GM12878 (cell line): ENCODE data around the gene PARP16. TPM values are rescaled to one million over a fixed set of nuclear protein-coding genes. Genes with fewer than 3 reads are reported as not detected.

Source experiments
- ATAC-seq: fragments of 200-7000 bp; cut with Tn5 transposase; 3 replicates; pipeline ENCODE4 v1.9.1; 2020; ENCODE audit warnings: mild to moderate bottlenecking, moderate library complexity
- BruUV-seq: library from RNA; stranded (reverse); fragments of 400-500 nt; replicated peaks from 2 replicates; lab custom pipeline; 2021; lab: Mats Ljungman, UMichigan
- CTCF ChIA-PET: fragments of 300-600 bp; sonication (Branson Sonifier 250); formaldehyde crosslinking; extraction: SDS; loops from one replicate; lab custom pipeline; 2021; ENCODE audit warnings: inconsistent platforms; lab: Yijun Ruan, JAX
- POLR2A ChIA-PET: fragments of 350-600 bp; formaldehyde crosslinking; extraction: SDS; loops from one replicate; lab custom pipeline; 2021; ENCODE audit warnings: inconsistent platforms; lab: Charles Lee
- RAD21 ChIA-PET: fragments of 300-600 bp; sonication (Branson Sonifier 250); formaldehyde crosslinking; loops from one replicate; lab custom pipeline; 2023; ENCODE audit warnings: antibody characterized with exemption; ENCODE audit not compliant: unreplicated experiment; lab: Charles Lee
- SMC1A ChIA-PET: fragments of 300-600 bp; sonication (Branson Sonifier 250); formaldehyde crosslinking; loops from one replicate; lab custom pipeline; 2023; ENCODE audit not compliant: unreplicated experiment, uncharacterized antibody; lab: Charles Lee
- DNase-seq: peaks from one replicate; pipeline ENCODE4 v3.0.0-alpha.2; 2011; ENCODE audit warnings: low read depth, low spot score
- FAIRE-seq: peaks from 3 replicates; lab custom pipeline; 2011; peaks lifted over from hg19 to GRCh38; lab: Jason Lieb, UNC
- H2AFZ ChIP-seq: 2 replicates; pipeline ENCODE4 v1.6.0; 2011; ENCODE audit warnings: low read depth, low read length, control low read depth; ENCODE audit not compliant: control insufficient read depth
- H3K27ac ChIP-seq: 2 replicates; pipeline ENCODE4 v1.5.1; 2011; ENCODE audit warnings: control low read depth; ENCODE audit not compliant: control insufficient read depth, insufficient read depth
- H3K27me3 ChIP-seq, 2 experiments: replicated peaks in 1 of 2; 2 replicates each; pipeline versions ENCODE4 v1.6.0 to v1.6.1; 2011; ENCODE audit warnings: low read length in 1 of 2; ENCODE audit not compliant: control insufficient read depth in 2 of 2, insufficient read depth in 2 of 2
- H3K36me3 ChIP-seq, 2 experiments: 2 replicates each; pipeline ENCODE4 v1.5.1; 2011; ENCODE audit warnings: low read length in 1 of 2; ENCODE audit not compliant: control insufficient read depth in 2 of 2, insufficient read depth in 2 of 2
- H3K4me1 ChIP-seq: 2 replicates; pipeline ENCODE4 v1.6.1; 2011; ENCODE audit warnings: mild to moderate bottlenecking, low read length, moderate library complexity, mixed read lengths; ENCODE audit not compliant: control insufficient read depth, insufficient read depth
- H3K4me2 ChIP-seq: 2 replicates; pipeline ENCODE4 v1.6.0; 2011; ENCODE audit warnings: control low read depth; ENCODE audit not compliant: control insufficient read depth, insufficient read depth
- H3K4me3 ChIP-seq: fragments of 200-600 bp; sonication (generic); 2 replicates; pipeline ENCODE4 v1.5.1; 2016
- H3K79me2 ChIP-seq: 2 replicates; pipeline ENCODE4 v1.6.0; 2011; ENCODE audit warnings: low read length; ENCODE audit not compliant: control insufficient read depth, insufficient read depth
- H3K9ac ChIP-seq: 2 replicates; pipeline ENCODE4 v1.8.0; 2011; ENCODE audit warnings: low read length, control low read depth, mixed read lengths; ENCODE audit not compliant: control insufficient read depth, insufficient read depth
- H3K9me3 ChIP-seq: replicated peaks from 3 replicates; pipeline ENCODE4 v1.5.1; 2011; ENCODE audit warnings: mild to moderate bottlenecking, low read length; ENCODE audit not compliant: control insufficient read depth, insufficient read depth
- H4K20me1 ChIP-seq: 2 replicates; pipeline ENCODE4 v1.6.0; 2011; ENCODE audit not compliant: control insufficient read depth, insufficient read depth
- HCFC1 ChIP-seq: fragments of 150-350 bp; IDR thresholded peaks from 2 replicates; pipeline ENCODE4 v1.6.1; 2014; ENCODE audit warnings: low read length
- IKZF2 ChIP-seq, 2 experiments: fragments of 450-650 bp; IDR thresholded peaks; 2 replicates each; pipeline ENCODE4 v1.6.1; 2017; ENCODE audit warnings: mild to moderate bottlenecking in 2 of 2, moderate library complexity in 2 of 2
- PRDM15 ChIP-seq: fragments of 450-650 bp; formaldehyde crosslinking; IDR thresholded peaks from 2 replicates; pipeline ENCODE4 v1.4.0; 2020; ENCODE audit warnings: mild to moderate bottlenecking, moderate library complexity
- WGBS: methylation state at CpG from one replicate; pipeline ENCODE4 v1.1.6; 2016; ENCODE audit warnings: low lambda C conversion rate; ENCODE audit not compliant: insufficient replicate concordance, insufficient coverage; ENCODE audit errors: missing lambda C conversion rate; 5-methylcytosine and 5-hydroxymethylcytosine counted together
- in situ Hi-C: fragments of 300-500 bp; cut with MboI; formaldehyde crosslinking; loops from 9 replicates; pipeline ENCODE4 v1.14.3; 2018; ENCODE audit warnings: mixed read lengths
- intact Hi-C: fragments of 100-400 bp; cut with micrococcal nuclease; formaldehyde crosslinking; loops from one replicate; pipeline ENCODE4 v1.14.2; 2022; ENCODE audit not compliant: unreplicated experiment
- polyA plus RNA-seq, 11 experiments: library from polyadenylated mRNA; depleted of rRNA in 4 of 11; unstranded in 6 of 11; stranded (reverse) in 5 of 11; fragments of >200 nt; fragmentation: Nextera tagmentation in 4 of 11; fragmentation: Illumina TruSeq in 1 of 11; extraction: Ambion mirVana in 4 of 11; extraction: Trizol in 1 of 11; gene quantifications; 1 replicate in 1 of 11; 2 replicates in 10 of 11; pipeline versions ENCODE4 v1.2.1 to v1.2.3, GENCODE V29; 2011 to 2016; ENCODE audit warnings: inconsistent platforms in 2 of 11, missing spikeins in 2 of 11, low read depth in 1 of 11
- total RNA-seq, 4 experiments: library from RNA; depleted of rRNA in 3 of 4; stranded (reverse); fragments of >200 nt in 3 of 4; fragmentation: Illumina TruSeq in 1 of 4; extraction: Trizol in 1 of 4; gene quantifications; 2 replicates each; pipeline versions ENCODE4 v1.2.1 to v1.2.3, GENCODE V29; 2013 to 2021

The PARP16 gene
- total and polyA plus RNA-seq, 10 of the 15 experiments (the other 5 are each of a cell fraction or from before 2014, with no cell fraction given), result 4.9 to 15.7 (median 9.9) TPM

- H3K27me3 ChIP-seq, result no peaks in the 10 kb centered on the region
- DNase-seq (no peak), FAIRE-seq (no peak), ATAC-seq (no peak)
- CTCF ChIA-PET, result interaction anchor here (0.6 to 2.8 kb wide), 6 partner anchors 11 to 87 kb away, joined by 3 to 17 read pairs (median 4); no protein-coding TSS in a partner anchor
- no peak within 1 kb of the TSS for H3K4me2 ChIP-seq
- H3K79me2 ChIP-seq, result no peaks in the 10 kb centered on the region
- BruUV-seq, result no TSS peak
- no peaks in the 10 kb centered on the region for H3K36me3 ChIP-seq
- no peak within 1 kb of the TSS for H3K9ac ChIP-seq
- no peak within 1 kb of the TSS for H3K4me3 ChIP-seq
- SMC1A ChIA-PET, result no interaction called here
- H3K27ac ChIP-seq, result no peak within 1 kb of the TSS
- 61% methylated on average over 8 of the region's 8 CpGs for WGBS
- RAD21 ChIA-PET, result no interaction called here
- TF ChIP-seq PRDM15 (no peak), IKZF2 (IDR thresholded peaks at IDR 0.05) (no peak), HCFC1 (no peak)
- in situ Hi-C loops, result no loop called here
- POLR2A ChIA-PET, result no interaction called here
- H3K4me1 ChIP-seq, result no peaks in the 10 kb centered on the region
- no peak within 1 kb of the TSS for H2AFZ ChIP-seq
- no peaks in the 10 kb centered on the region for H3K9me3 ChIP-seq
- intact Hi-C loops, result no loop called here
- H4K20me1 ChIP-seq, result no peaks in the 10 kb centered on the region
Measured at GRCh38 chr15:65210770-65211481, 75.8 kb downstream of the PARP16 start, which contains the start of gene CILP. CILP (minus strand) TSS chr15:65211473; CDS start chr15:65209755, 1,718 bp downstream.
